Keratinocyte (primary cell): ENCODE results near the gene CMKLR1. TPM values are rescaled to one million over a fixed set of nuclear protein-coding genes. Genes with fewer than 3 reads are reported as not detected.

Source experiments
- DNase-seq: peaks from one replicate; pipeline ENCODE4 v3.0.0-alpha.2; 2011; ENCODE audit warnings: low read depth, missing footprints, low spot score
- FAIRE-seq: peaks from 2 replicates; lab custom pipeline; 2011; peaks lifted over from hg19 to GRCh38; lab: Jason Lieb, UNC
- H2AFZ ChIP-seq: 2 replicates; pipeline ENCODE4 v1.6.0; 2012; ENCODE audit warnings: low read length, control low read depth, inconsistent platforms; ENCODE audit not compliant: control insufficient read depth
- H3K27ac ChIP-seq: 2 replicates; pipeline ENCODE4 v1.5.1; 2011; ENCODE audit warnings: low read length; ENCODE audit not compliant: control insufficient read depth, insufficient read depth
- H3K27me3 ChIP-seq: 3 replicates; pipeline ENCODE4 v1.6.0; 2011; ENCODE audit warnings: low read length; ENCODE audit not compliant: control insufficient read depth, insufficient read depth; ENCODE audit errors: extremely low read depth
- H3K36me3 ChIP-seq, 2 experiments: 2 replicates in 1 of 2; 3 replicates in 1 of 2; pipeline ENCODE4 v1.5.1; 2011; ENCODE audit warnings: low read length in 2 of 2, mild to moderate bottlenecking in 1 of 2; ENCODE audit not compliant: control insufficient read depth in 2 of 2, insufficient read depth in 2 of 2; ENCODE audit errors: extremely low read depth in 1 of 2
- H3K4me1 ChIP-seq: 3 replicates; pipeline ENCODE4 v1.5.1; 2011; ENCODE audit warnings: low read length; ENCODE audit not compliant: control insufficient read depth, insufficient read depth; ENCODE audit errors: extremely low read depth
- H3K4me2 ChIP-seq: 3 replicates; pipeline ENCODE4 v1.6.0; 2011; ENCODE audit warnings: low read depth, low read length; ENCODE audit not compliant: control insufficient read depth, insufficient read depth; ENCODE audit errors: extremely low read depth
- H3K4me3 ChIP-seq, 3 experiments: fragments of 200-600 bp in 1 of 3; sonication (generic) in 1 of 3; 2 replicates in 2 of 3; 3 replicates in 1 of 3; pipeline ENCODE4 v1.5.1; 2011 to 2016; ENCODE audit warnings: low read length in 3 of 3, mild to moderate bottlenecking in 3 of 3, control low read depth in 2 of 3, inconsistent platforms in 1 of 3, low read depth in 1 of 3, mixed read lengths in 1 of 3, mixed run types in 1 of 3, moderate library complexity in 1 of 3; ENCODE audit not compliant: control insufficient read depth in 2 of 3, insufficient read depth in 2 of 3; ENCODE audit errors: extremely low read depth in 1 of 3
- H3K79me2 ChIP-seq: 2 replicates; pipeline ENCODE4 v1.6.0; 2012; ENCODE audit warnings: low read length; ENCODE audit not compliant: control insufficient read depth, insufficient read depth
- H3K9ac ChIP-seq: 3 replicates; pipeline ENCODE4 v1.6.0; 2011; ENCODE audit warnings: low read length; ENCODE audit not compliant: control insufficient read depth, insufficient read depth; ENCODE audit errors: extremely low read depth
- H3K9me1 ChIP-seq: 3 replicates; pipeline ENCODE4 v1.6.0; 2011; ENCODE audit warnings: low read length; ENCODE audit not compliant: control insufficient read depth, insufficient read depth; ENCODE audit errors: extremely low read depth
- H3K9me3 ChIP-seq: 2 replicates; pipeline ENCODE4 v1.5.1; 2012; ENCODE audit warnings: low read depth, low read length; ENCODE audit not compliant: control insufficient read depth
- H4K20me1 ChIP-seq: 3 replicates; pipeline ENCODE4 v1.6.0; 2011; ENCODE audit warnings: low read length; ENCODE audit not compliant: control insufficient read depth, insufficient read depth; ENCODE audit errors: extremely low read depth
- EZH2 ChIP-seq: IDR thresholded peaks from one replicate; pipeline ENCODE4 v1.6.1; 2012; ENCODE audit warnings: inconsistent platforms, mild to moderate bottlenecking, low read length, moderate library complexity
- dilution Hi-C: fragments of 300-500 bp; cut with MboI; formaldehyde crosslinking; loops from one replicate; pipeline ENCODE4 v1.7.0; 2020; ENCODE audit warnings: low sequenced_read_pairs; ENCODE audit not compliant: extremely low pct_ligation_motif_present
- polyA plus RNA-seq, 5 experiments: library from polyadenylated mRNA; depleted of rRNA in 3 of 5; stranded (reverse) in 3 of 5; stranded (forward) in 1 of 5; unstranded in 1 of 5; fragments of >200 nt; gene quantifications; 1 replicate in 1 of 5; 2 replicates in 3 of 5; 3 replicates in 1 of 5; pipeline versions ENCODE4 v1.2.1 to v1.2.3, GENCODE V29; 2011 to 2012; ENCODE audit warnings: missing spikeins in 2 of 5, low read depth in 1 of 5, low replicate concordance in 1 of 5
- TF ChIP-seq, protein P1 (sequence below), 3 experiments: IDR thresholded peaks in 1 of 3; conservative IDR thresholded peaks in 1 of 3; optimal IDR thresholded peaks in 1 of 3; 2 replicates in 2 of 3; 3 replicates in 1 of 3; pipeline versions ENCODE3 to v1.5.1; 2011; ENCODE audit warnings: low read length in 3 of 3, mild to moderate bottlenecking in 3 of 3, moderate library complexity in 2 of 3, control low read depth in 1 of 3, inconsistent platforms in 1 of 3; ENCODE audit not compliant: insufficient read depth in 2 of 3; ENCODE audit errors: extremely low read depth in 1 of 3

Gene CMKLR1
- polyA plus RNA-seq, 1 donor (not counting 4 experiments of a cell fraction or from before 2014, with no cell fraction given) = not detected

DNA sequence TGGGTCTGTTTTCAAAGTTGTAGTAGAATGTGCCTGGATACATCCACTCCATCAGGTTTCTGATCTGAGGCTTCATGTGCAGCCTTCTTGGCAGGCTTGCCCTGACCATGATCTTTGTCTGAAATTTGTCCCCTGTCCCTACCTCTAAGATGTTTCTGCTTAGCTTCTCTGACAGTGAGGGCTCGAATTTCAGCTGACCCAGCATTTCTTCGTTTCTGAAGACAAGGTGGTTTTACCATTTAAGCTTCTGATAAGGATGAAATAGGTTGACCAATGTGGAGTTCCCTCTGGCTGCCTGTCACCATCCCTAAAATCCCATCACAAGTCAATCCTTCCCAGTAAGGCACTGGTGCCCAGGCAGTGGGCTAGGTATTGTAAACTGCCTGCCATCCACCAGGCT, 57.0 kb downstream of the CMKLR1 start:
- no peak for FAIRE-seq
- Histone ChIP-seq H2AFZ (no peak overlapping the region), H3K9ac (no peak overlapping the region), H3K9me1 (no peaks in the 10 kb centered on the region), H3K79me2 (no peaks in the 10 kb centered on the region), H3K36me3 (no peaks in the 10 kb centered on the region), H3K4me2 (no peak overlapping the region), H3K27ac (no peak overlapping the region), H3K4me1 (no peaks in the 10 kb centered on the region), H3K9me3 (no peaks in the 10 kb centered on the region), H3K4me3 (no peak overlapping the region), H3K27me3 (no peaks in the 10 kb centered on the region), H4K20me1 (no peaks in the 10 kb centered on the region)
- no peak for DNase-seq
- dilution Hi-C loops = no loop called here
- TF ChIP-seq, protein P1, sequence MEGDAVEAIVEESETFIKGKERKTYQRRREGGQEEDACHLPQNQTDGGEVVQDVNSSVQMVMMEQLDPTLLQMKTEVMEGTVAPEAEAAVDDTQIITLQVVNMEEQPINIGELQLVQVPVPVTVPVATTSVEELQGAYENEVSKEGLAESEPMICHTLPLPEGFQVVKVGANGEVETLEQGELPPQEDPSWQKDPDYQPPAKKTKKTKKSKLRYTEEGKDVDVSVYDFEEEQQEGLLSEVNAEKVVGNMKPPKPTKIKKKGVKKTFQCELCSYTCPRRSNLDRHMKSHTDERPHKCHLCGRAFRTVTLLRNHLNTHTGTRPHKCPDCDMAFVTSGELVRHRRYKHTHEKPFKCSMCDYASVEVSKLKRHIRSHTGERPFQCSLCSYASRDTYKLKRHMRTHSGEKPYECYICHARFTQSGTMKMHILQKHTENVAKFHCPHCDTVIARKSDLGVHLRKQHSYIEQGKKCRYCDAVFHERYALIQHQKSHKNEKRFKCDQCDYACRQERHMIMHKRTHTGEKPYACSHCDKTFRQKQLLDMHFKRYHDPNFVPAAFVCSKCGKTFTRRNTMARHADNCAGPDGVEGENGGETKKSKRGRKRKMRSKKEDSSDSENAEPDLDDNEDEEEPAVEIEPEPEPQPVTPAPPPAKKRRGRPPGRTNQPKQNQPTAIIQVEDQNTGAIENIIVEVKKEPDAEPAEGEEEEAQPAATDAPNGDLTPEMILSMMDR (optimal IDR thresholded peaks at IDR 0.05 in 1 of 3, IDR thresholded peaks at IDR 0.05 in 1 of 3, conservative IDR thresholded peaks at IDR 0.05 in 1 of 3; ENCODE audit: extremely low read depth in 1 of 3, insufficient read depth in 2 of 3, low read length in 3 of 3) = no peak
- TF ChIP-seq EZH2 = no peak

DNA sequence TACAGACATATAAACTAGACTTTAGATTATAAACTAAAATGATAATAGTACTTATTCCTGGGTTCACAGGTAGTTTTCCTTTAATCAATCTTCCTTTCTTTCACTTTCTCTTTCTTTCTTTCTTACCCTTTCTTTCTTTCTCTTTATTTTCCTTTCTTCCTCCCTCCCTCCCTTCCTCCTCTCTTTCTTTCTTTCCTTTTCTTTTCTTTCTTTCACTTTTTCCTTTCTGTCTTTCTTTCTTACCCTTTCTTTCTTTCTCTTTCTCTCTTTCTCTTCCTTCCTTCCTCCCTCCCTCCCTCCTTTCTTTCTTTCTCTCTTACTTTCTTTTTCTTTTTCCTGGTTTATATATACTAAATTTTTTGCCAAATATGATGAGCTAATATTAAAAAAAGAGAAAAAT, 61.5 kb downstream of the CMKLR1 start:
- no peak overlapping the region for H3K4me3 ChIP-seq
- no peak overlapping the region for H2AFZ ChIP-seq
- no peak overlapping the region for H3K27ac ChIP-seq
- H3K4me2 ChIP-seq = no peak overlapping the region
- H3K4me1 ChIP-seq = no peaks in the 10 kb centered on the region
- H3K9ac ChIP-seq = no peak overlapping the region
- dilution Hi-C loops = no loop called here
- DNase-seq (no peak), FAIRE-seq (no peak)
- H4K20me1 ChIP-seq = no peaks in the 10 kb centered on the region
- no peaks in the 10 kb centered on the region for H3K27me3 ChIP-seq
- H3K9me3 ChIP-seq = no peaks in the 10 kb centered on the region
- H3K9me1 ChIP-seq = no peaks in the 10 kb centered on the region
- H3K36me3 ChIP-seq = no peaks in the 10 kb centered on the region
- no peaks in the 10 kb centered on the region for H3K79me2 ChIP-seq
- TF ChIP-seq, protein P1 (optimal IDR thresholded peaks at IDR 0.05 in 1 of 3, IDR thresholded peaks at IDR 0.05 in 1 of 3, conservative IDR thresholded peaks at IDR 0.05 in 1 of 3; ENCODE audit: extremely low read depth in 1 of 3, insufficient read depth in 2 of 3, low read length in 3 of 3) = no peak
- TF ChIP-seq EZH2 = no peak
